ENCODE data around the gene KLHL9.

KLHL9 gene

DNA sequence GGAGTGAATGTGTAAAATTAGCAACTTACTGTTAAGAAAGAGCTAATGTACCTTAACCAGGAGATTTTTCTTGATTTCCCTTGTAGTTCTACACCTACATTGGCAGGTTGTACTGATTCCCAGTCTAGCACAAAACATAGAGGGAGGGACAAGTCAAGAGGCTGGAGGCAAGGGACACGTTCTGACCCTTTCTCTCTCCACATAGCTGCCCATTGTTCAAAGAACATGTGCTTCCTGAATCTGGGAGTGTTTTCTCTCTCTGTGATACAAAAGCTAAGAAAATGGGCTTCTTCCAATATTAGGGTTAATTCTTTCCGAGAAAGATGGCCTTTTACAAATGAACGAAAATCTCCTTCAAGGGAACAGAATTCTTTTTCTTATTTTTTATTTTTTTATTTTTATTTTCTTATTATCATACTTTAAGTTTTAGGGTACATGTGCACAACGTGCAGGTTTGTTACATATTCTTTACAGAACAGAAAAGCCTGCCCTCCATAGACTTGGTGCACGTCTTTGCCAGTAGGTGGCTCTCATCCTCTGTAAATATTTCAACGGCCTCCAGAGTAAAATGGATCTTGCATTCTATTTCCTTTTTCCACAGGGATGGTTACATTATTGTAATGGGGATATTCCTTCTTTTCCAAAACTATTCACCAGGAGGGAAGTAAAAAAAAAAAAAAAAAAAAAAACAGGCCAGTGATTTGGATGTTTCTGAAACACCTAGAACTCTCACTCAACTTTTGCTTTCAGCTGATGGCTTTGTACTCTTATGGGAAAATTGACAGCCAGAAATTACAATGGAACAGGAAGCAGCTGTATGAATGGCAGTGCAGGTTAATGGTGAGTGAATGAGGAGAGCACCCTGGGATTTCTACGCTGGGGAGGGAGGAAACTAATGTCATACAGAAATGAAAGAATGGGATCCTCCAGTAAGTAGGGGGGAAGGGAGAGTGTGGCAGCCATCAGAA is 17.0 kb downstream of the KLHL9 start:
- DNase-seq (ENCODE audit: low read depth in 1 of 2, low spot score in 1 of 2): no peak

DNA sequence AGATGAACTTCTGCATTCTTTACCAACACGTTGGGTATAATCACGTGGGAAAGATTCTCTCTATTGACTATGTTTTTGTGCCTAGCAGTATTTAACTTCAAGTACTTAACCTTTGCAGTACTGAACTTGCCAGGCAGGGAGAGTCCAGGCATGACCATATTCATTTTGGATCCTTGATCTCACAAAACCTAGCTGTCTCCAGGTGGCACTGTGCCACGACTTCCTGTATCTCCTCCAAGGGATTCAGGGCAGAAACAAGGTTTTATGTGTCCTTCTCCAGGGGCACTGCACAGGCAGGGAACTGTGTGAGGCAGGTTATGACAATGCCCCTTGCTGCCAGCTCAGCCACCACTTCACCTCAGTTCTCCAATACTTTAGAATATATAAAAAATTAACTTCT is 18.3 kb downstream of the KLHL9 start:
- DNase-seq (ENCODE audit: low read depth in 1 of 2, low spot score in 1 of 2): no peak

DNA sequence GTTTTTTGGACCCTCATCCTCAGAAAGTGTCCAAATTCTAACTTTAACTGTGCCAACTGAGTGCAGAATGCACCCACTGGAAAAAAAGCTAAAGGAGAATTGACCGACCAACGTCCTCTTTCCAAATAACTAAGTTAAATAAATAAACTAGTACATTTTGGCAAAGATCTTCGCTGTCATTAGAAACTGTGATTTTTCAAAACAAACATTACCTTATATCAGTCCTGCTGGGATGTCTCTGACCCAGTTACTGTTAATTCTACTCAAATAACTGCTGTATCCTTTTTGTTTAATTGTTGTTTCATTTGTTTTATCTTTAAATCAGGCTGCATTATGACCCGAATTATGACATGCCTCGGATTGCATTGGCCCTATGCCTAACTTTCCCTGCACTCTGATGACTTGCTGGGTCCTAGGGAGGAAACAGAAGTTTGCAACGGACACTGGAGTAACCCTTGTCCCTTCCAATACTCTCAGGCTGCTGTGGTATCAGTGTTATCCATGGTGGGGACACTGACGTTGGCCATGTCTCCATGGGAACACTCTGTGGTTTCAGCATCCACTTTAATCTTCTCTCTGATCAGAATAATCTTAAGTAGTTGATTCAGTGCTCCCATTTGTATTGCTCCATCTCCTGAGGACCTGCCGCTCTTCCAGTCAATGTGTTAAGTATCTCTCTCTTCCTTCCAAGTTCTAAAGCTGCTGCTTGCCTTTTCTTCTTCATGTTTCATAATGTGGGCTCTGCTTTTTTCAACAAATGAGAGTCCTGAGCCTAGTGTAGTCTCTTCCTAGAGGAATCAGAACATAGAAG is 19.0 kb downstream of the KLHL9 start:
- no peak for DNase-seq (ENCODE audit: low read depth in 1 of 2, low spot score in 1 of 2)

DNA sequence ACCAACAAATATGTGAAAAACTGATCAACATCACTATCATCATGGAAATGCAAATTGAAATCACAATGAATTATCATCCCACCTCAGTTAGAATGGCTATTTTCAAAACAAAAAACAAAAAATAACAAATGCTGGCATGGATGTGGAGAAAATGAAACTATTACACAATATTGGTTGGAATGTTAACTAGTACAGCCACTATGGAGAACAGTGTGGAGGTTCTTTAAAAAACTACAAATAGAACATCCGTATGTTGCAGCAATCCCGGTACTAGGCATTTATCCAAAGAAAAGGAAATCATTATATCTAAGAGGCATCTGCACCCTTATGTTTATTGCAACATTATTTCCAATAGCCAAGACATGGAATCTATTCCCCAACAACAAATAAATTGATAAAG is 21.1 kb downstream of the KLHL9 start:
- DNase-seq (ENCODE audit: low read depth in 1 of 2, low spot score in 1 of 2): no peak

DNA sequence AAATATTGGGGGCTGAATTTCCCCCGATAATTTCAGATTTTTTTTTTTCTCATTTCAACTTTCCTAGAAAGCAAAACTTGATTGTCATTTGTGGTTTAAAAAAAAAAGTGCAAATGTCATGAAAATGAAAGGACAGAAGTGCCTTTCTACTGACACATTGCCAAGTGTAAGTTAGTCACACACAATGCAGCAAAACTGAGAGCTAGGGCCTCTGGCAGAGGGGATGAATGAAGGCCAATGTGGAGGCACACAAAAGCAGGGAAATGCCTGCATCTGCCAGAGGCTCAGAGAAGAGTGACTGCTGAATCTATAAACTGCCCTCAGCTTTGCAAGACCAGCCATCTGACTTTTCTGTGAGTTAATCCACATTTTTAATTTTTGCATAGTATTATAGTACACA is 23.3 kb downstream of the KLHL9 start:
- no peak for DNase-seq (ENCODE audit: low read depth in 1 of 2, low spot score in 1 of 2)

GRCh38 chr9:21305213-21305612 is 30.0 kb downstream of the KLHL9 start, which contains the start of gene IFNA5:
TSS of gene IFNA5 (minus strand) at chr9:21305313. CDS start at chr9:21305256, 57 bp downstream.
- no peak for DNase-seq (ENCODE audit: low read depth in 1 of 2, low spot score in 1 of 2)

DNA sequence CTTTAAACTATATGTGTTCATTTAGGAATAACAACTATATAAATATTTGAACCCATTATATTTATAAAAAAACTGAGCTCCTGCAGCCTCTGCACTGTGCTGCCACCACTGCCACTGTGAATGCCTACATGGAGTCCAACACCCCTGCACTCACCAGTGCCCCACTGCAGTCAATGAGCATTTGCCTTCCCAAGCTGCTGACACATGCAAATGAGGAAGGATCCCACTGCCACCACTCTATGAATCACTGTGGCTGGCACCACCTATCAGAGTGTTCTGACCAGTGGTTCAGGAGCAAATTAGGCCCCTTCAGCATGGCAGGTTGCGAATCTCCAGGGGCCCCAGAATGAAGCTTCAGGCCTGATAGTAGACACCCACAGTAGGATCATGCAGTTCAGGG is 39.2 kb downstream of the KLHL9 start:
- no peak for DNase-seq (ENCODE audit: low read depth in 1 of 2, low spot score in 1 of 2)

- DNase-seq (ENCODE audit: low read depth in 1 of 2, low spot score in 1 of 2): no peak
Observed at GRCh38 chr9:21294904-21295538, 40.2 kb downstream of the KLHL9 start.

GRCh38 chr9:21294364-21294774 is 40.8 kb downstream of the KLHL9 start:
- no peak for DNase-seq (ENCODE audit: low read depth in 1 of 2, low spot score in 1 of 2)

DNA sequence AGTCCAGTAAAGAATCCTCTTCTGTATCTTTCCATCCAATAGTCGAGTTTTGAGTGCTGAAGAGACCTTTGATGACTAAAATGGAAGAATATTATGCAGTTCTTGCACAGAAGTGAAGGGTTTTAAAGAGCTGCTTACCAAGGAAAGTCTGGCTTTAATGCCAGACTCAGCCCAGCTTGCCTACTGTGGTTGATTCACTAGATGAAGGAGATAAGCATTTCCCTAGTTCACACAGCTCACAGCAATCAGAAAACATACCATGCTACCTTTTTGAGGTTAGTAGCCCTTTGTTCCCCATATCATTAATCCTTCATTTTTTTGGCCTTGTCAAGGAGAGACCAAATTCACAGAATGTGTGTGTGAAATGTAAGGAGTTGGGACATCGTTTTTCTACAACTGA is 45.4 kb downstream of the KLHL9 start:
- no peak for DNase-seq (ENCODE audit: low read depth in 1 of 2, low spot score in 1 of 2)

DNA sequence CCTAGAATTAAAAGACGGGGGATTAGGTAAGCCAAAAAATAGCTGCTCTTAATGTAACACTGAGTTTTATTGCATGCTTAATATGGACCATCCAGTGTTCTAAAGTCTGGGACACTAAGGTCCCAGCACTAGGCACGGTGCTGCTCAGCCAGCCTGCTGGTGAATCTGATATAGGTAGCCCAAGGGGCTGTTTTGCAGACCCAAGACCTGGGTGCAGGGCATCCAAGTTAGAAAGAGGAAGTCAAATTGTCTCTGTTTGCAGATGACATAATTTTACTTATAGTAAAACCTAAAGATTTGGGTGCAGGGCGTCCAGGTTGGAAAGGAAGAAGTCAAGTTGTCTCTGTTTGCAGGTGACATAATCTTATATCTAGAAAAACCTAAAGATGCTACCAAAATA is 47.9 kb downstream of the KLHL9 start:
- no peak for DNase-seq (ENCODE audit: low read depth in 1 of 2, low spot score in 1 of 2)

GRCh38 chr9:21286659-21287058 is 48.5 kb downstream of the KLHL9 start:
- no peak for DNase-seq (ENCODE audit: low read depth in 1 of 2, low spot score in 1 of 2)

DNA sequence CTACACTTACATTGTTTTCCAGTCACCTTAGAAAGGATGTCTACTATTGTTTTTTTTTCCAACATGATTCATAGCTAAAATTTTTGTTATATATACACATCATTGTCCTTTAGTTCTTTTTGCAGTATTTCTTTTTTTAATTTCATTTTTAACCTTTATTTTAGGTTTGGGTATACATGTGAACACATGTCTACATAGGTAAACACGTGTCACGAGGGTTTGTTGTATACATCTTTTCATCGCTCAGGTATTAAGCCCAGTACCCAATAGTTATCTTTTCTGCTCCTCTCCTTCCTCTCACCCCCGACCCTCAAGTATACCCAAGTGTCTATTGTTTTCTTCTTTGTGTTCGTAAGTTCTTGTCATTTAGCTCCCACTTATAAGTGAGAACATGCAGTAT is 49.1 kb downstream of the KLHL9 start:
- no peak for DNase-seq (ENCODE audit: low read depth in 1 of 2, low spot score in 1 of 2)

DNA sequence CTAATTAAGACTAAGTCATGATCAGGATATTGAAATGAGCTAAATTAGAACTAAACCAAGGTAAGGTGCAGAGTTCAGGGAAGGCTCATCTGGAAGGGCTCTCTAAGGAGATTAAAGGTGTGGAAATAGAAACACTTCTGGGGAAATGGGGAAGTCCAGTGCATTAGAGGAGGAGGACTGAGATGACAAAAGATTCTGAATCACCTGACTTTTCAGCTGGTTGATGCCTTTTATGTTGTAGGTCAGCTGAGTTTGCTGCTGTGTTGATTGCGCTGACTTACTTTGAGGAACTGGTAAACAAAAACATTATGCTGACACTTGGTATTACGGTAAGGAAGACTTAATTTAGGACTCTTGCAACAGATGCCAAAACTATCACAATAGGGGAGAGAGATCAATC is 53.9 kb downstream of the KLHL9 start:
- DNase-seq (ENCODE audit: low read depth in 1 of 2, low spot score in 1 of 2): no peak

Data from stimulated activated CD4-positive, alpha-beta T cell treated with anti-CD3 and anti-CD28 coated beads, Interleukin-15, amount 100 ng/mL, for 1 hour (primary cell).